Ecto neural progenitor cell (in vitro differentiated cells): Measurements from ENCODE around the gene PRKCE.

Source experiments
- DNase-seq: peaks from one replicate; pipeline ENCODE4 v3.0.0-alpha.2; 2018; ENCODE audit warnings: low spot score

Gene PRKCE

DNA sequence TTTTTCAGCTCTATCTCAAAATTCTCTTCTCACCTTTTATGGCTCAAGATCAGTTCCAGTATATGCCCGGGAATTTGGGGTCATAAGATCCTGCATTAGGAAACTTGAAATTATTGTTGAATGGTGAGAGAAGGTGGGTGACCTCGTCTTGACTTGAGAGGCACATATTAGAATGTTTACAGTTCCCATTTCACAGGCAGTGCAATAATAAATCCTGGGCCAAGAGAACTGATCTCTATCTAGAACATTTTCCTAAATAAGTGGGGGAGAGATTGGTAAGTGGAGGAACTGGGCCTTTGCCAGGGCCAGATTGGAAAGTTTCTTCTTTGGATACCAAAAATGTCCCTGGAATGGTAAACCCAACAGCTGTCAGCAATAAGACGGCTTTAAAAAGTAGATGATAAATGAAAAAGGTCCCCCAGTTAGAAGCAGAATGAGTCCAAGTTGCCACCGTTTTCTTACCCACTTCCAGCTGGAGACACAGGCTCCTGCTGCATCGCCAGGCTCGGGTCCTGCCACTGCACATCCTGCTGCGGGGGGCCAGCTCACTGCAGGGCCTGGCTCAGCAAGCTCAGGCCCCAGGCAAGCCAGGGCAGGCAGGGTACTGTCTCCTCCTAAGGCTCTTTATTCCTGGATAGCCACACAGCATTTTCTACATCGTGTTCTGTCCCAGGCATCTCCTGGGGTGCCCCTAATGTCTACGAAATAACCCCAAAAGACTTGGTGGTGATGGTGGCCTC lies 519.3 kb downstream of the PRKCE start:
- DNase-seq = no peak

DNA sequence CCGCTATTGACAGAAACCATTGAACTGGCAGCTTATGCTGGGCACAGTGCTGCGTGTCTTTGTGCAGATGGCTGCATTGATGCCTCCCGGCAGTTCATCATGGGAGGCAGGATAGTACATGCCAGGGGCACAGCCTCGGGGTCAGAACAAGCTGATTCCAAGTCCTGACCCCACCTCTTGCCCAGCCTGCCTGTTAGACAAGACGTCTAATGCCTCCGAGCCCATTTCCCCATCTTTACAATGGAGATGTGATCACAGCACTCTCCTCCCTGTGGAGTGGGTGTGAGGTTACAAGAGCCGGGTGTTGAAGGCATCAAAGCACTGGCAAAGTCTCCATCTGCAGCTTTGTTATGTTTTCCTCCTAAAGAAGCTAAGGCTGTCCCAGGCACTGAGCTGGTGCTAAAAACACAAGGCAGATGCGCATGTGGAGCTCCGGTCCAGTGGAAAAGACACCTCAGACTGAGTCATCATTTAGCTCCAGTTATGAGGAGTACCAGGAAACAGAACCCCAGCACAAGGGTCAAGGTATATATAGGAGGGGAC lies 520.0 kb downstream of the PRKCE start:
- DNase-seq = no peak

DNA sequence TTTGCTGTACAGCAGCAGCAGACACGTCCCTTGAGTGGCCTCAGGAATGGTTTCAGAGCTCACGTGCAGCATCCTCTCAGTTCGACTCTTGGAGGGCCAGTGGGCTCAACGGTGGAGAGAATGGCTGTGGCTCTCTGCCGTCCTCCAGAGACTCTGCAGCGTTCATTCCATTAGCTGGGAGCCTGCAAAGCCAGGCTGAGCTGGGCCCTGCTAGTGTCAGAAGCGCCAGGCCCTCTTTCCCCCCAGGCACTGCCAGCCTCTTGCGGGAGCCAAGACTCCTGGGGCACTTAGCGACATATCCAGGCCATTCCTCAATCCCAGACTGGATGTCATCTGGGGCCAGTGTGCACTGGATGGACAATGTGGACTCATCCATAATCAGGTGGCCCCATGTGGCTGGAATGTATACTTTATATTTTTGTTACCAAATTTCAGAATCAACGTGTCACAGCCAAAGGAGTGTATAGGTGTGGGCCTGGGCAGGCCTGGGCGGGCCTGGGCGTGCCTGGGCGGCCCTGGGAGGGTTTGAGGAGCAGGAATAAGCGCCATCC lies 520.6 kb downstream of the PRKCE start:
- DNase-seq = no peak

DNA sequence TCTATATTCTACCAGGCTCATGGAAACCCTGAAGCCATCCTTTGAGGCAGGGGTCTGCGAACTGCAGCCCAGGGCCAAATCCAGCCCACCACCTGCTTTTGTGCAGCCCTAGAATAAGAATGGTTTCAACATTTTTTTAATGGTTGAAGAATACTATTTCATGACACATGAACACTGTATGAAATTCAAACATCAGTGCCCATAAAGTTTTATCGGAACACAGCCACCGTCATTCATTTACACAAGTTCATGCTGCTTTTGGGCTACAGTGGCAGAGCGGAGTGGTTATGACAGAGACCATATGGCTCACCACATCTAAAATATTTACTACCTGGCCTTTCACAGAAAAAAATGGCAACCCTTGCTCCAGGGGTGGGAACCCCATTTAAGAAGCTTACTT lies 521.6 kb downstream of the PRKCE start:
- DNase-seq = no peak

DNA sequence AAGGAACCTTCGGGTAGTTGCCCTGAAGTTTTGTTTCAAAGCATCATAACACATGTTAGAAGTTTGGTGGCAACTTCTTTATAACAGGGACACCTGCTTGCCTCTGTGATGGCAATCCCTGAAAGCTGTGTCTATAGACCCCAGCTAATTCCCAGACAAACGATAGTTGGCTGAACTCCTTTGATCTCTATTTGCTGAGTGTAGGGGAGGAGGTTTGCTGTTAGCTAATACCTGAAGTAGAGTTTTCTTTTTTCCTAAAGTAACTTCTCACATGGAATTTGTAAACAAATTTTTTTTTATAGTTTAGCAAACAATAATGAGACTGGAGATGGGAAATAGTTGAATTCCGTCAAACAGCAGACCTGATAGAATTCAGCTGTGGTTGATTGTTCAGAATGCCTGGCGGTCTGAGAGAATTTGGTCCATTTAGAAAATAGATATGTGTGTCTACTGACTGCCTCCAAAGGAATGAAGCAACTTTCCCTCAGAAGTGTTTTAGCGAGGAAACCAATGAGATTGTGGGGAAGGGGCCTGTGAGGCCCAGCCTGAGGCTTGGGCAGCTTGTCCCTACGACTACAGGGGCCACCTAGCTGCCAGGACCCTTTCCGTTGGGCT lies 522.3 kb downstream of the PRKCE start:
- no peak for DNase-seq

DNA sequence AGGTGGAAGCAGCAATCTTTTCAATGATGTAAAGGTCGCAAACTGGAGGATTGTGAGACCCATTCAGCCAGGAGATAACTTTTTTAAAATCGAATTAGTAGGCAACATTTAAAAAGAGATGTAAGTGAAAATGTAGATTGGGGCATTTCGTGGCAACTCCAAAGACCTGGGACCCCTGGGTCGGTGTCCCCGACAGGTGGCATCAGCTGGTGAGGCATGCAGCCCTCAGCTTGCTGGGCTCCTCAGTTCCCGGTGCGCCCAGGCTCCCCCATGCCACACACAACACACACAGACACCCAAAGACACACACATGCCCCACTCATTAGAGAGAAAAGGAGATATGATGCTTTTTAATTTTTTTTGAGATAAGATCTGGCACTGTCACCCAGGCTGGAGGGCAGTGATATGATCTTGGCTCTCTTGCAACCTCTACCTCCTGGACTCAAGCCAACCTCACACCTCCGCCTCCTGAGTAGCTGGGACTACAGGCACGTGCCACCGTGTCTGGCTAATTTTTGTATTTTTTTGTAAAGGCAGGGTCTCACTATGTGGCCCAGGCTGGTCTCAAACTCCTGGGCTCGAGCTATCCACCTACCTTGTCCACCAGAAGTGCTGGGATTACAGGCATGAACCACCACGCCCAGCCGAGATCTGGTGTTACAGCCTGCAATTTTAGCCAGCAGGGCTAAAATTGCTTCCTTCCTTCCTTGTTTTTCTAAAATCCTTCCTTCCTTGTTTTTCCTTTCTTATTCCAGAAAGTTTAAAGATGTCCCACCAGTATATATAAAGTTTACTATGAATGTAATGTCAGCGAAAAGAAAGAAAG lies 523.1 kb downstream of the PRKCE start:
- DNase-seq = no peak

DNA sequence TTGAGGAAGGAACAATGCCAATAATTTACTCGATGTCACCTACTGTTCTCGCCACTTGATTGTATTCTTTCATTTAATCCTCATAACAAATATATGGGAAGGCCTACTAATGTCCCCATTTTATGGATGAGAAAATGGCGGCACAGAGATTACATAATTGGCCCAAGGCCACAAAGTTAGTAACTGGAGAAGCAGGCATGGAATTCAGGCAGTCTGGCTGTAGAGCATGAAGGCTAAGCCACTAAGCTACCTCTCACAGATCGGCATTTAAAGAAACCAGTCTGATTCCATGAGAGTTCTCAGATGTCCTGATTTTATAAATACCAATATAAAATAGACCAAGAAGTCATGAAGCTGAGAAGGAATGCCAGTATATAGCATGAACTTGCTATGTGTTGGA lies 523.9 kb downstream of the PRKCE start:
- DNase-seq = no peak

DNA sequence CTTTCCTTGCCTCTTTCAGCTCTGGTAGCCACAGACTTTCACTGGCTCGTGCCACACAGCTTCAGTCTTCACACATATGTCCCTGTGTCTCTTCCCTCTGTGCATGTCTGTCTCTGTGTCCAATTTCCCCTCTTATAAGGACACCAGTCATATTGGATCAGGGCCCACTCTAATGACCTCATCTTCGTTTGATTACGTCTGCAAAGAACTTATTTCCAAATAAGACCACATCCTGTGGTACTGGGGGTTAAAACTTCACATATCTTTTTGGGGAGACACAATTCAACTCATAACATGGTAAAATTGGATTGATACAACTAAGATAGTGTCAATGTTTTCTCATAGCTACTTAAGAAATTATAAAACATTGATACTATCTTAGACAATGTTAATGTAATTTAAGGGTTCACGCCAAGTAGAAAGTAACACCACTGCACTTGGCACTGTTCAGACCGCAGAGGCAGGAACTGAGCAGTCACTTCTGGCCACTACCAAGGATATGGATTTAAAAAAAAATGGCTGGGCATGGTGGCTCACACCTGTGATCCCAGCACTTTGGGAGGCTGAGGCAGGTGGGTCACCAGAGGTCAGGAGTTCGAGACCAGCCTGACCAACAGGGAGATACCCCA lies 526.1 kb downstream of the PRKCE start:
- no peak for DNase-seq

DNA sequence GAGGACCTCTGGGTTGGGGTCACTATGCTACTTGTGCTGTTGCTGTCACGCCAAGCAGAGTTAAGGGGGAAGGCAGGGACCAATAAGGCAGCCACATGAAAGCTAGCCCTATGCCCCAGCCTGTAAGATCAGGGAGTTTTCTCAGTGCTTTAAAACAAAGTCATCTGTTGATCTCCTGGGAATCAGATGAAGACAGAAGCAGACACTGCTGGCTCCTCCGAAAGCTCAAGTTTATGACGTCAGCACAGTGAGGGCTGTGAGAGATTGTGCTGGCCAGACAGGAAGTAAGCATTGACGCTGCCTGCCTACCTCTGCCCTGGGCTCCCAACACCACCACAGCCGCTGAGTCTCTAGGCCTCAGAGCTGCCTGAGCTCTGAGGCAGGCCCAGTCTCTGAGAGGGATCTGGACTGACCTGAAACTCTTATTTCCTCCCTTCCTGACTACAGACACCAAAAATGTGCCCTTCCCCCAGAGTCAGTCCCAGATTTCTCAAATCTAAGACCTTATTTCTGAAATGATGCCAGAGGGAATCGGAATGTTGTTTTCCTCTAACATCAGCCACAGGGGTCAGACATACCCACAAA lies 527.7 kb downstream of the PRKCE start:
- no peak for DNase-seq

DNA sequence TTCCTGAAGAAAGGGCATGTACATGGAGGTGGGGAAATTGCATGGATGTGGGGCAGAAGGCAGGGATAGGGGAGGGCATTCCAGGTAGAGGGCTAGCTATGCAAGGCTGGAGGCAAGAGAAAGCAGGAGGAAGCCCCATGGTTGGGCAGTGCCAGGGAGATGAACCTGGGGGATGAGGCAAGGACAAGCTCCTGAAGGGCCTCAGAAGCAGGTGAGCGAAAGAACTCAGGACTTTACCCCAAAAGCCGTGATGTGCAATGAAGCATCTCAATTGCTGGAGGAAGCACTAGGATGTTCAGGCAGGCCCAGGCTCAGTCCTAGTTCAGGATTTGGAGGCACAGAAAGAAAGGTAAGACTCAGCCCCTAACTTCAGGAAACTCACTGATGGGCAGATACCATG lies 528.7 kb downstream of the PRKCE start:
- no peak for DNase-seq

DNA sequence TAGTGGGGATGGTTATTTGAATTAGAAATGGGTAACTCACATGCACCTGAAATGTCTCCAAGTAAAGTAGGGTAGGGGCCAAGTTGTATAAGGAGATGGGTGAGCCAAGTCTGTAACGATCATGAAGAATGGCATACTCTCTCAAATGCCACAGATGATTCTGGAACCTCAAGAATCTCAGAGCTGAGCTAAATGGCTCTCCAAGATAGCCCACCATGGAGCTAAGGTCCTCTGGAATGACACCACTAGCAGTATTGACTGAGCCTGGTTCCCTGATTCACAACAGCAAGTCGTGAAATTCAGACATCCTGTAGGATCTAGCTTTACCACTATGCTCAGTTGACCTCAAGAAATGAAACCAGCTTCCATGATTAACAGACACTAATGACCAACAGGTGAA lies 529.8 kb downstream of the PRKCE start:
- DNase-seq = no peak

DNA sequence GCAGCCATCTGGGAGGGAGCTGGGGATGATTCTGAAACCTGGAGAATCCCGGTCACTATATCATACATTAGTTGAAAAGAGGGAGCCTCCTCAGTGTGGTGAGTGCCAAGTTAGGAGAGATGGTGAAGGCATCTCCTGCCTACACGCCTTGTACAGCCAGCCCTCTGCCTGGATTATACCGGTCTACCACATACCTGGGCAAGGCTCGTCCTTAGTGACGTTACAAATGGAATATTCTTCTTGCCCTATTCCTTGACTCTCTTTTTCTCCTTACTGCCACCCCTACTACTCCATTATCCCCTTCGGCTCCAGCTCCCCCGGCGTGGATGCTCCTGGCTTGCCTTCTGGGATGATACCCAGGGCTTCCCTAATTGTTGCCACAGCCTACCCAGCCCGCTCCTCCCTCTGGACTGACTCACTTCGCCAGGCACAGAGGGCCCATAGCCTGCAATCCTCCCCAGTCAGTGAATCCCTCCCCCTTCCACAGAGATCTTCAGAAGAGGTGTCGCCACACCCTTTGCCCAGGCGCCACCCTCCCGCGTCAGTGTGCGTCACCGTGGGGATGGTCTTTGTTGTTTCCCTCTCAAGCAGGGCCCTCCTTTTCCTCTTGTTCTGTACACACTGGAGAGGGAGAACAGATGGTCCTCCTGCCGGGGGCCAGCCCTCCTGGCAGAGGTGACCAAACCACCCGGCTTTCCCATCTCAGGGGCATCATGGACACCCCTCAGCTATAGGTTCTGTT lies 530.5 kb downstream of the PRKCE start:
- no peak for DNase-seq

DNA sequence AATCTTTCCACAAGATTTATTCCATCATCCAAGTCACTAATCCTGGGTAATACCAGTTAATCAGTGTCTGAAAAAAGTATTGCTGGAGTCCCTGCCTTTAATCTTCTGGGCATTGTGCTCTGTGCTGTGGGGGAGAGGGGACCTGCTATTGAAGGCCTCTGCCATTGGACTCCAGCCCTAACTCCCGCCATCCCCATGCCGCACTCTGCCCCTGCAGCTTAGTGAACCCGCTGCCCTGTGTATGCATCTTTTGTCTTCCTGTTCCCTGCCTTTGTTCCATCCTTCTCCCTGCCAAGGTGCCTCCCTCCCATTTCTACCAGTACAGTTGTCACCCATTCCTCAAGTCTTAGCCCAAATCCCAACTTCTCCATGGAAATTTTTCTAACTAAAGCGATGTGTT lies 532.0 kb downstream of the PRKCE start:
- no peak for DNase-seq

DNA sequence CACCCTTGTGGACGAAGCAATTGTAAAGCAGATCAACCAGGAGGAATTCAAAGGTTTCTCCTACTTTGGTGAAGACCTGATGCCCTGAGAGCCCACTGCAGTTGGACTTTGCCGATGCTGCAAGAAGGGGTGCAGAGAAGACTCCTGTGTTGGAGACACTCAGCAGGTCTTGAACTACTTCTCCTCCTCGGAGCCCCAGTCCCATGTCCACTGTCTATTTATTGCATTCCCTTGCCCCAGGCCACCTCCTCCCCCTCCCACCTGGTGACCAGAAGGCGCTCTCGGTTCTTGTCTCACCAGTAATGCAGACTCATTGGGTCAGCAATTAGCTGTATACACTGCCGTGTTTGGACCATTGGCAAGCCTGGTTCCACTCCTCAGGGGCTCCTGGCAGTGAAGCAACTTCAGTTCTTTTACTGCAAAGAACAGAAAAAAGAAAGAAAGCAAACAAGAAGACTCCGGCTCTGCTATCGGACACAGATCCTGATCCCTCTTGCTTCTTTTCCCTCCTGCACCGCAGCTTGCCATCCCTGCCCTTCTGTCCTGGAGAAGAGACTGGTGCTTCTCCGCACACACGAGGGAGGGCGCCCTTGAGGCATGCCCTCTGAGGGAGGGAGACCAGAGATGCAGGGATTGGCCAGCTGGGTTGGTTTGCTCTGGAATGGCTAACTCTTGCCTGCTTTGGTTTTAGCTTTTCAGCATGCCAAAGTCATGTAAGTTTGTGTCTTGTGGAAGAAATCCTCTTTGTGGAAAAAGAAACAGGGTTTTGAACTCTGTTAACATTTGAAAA lies 533.5 kb downstream of the PRKCE start:
- DNase-seq = peak; percentile 20

DNA sequence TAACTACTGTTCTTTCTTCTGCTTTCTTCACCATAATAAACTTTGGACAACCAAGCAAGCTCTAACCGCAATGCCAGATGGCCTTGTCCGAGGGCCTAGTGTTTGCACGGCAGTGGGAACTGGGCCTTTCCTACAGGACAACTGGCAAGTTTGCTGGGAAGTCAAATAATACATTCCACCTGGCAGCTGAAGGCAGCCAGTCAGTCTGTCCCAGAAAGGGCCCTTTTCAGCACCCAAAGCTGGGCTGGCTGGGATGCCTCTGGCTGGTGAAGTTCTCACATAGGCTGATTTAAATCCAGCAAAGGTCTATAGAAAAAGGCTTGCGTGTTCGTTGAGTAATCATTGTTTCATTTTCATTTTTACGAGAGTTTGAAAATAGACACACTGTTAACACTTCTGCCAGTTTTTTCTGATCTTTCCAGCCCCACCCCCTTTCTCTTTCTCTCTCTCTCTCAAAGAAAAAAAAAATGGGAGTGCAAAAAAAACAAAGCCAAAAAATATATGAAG lies 535.7 kb downstream of the PRKCE start:
- no peak for DNase-seq

DNA sequence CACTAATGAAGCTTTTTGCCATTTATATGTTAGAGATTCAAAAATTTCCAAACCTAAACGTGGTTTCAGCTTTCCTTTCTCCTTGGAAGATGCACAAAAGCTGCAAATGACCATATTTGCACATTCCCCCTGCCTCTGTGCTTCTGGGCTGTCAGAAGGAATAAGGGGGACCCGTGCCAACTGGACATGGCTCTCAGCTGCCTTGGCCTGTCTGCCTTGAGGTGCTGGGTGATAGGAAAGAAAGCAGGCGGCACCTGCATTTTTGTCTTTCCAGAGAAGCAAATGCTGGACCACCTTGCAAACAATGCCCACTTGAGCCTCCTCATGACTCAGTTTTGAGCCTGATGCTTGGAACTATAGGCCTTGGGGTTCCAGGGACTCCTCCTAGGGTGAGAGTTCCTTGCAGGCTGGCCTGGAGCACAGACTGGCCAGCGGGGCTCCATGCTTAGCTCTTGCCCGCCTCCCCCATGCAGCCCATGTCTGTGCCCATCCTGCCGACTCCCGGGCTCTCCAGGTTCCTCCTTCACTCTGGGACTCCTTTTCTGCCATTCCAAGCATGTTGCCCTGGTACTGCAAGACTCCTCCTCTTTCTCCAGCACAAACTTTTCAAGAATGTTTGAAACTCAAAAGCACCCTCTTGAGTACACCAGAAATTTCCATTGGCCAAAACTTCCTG lies 536.7 kb downstream of the PRKCE start:
- peak; percentile 34 for DNase-seq

DNA sequence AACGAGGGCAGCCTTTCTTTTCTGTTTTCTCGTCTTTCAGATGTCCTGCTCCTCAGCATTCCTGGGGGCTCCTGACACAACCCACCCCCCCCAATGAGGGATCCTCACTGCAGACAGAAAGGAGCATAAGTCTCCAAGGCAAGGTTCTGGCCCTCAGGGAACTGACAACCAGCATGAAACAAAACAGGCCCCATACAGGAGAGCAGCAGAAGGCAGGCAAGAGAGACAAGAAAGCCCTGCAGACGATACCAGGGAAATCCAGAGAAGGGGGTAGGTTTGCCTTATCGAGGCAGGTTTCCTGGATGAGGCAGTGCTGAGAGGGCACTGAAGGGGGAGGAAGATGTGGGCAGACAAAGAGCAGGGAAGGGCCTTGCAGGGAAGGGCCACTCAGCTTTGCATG lies 541.9 kb downstream of the PRKCE start:
- peak; percentile 40 for DNase-seq

DNA sequence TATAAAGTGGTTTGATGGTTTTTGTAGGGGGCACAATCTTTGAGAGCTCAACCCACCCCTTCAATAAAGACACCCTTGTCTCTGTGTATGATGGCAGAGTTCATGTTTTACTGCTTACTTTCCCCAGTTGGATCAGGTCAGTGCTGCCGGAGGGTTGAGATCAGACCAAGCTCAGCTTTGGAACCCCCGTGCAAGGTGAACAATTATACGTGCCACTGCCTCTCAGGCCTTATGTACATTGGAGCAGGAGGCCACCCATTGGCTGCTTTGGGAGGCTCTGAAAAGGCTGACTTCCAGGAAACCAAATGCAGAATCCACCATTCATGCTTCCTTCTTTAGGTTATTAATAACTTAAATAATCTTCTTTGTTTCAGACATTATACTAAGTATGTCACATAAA lies 542.4 kb downstream of the PRKCE start:
- DNase-seq = no peak

DNA sequence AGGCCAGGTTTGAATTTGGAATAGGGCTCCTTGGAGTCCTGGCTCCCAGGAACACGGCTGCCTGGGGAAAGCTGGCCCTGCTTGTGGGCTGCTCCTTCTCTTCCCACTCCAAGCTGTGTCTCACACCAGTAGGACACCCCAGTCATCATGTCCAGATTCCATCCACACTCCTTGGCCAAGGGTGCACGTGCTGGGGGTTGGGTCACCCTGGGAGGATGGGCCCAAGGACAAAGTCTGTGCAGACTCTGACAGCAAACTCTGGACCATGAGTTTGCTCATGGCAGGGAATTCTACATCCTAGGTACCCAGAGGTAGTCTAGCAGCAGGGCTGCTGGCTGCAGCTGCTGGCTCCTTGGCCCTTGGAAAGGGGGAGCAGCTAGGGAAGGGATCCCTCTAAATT lies 543.4 kb downstream of the PRKCE start:
- no peak for DNase-seq
